GM19043 (cell line): ENCODE results near the gene KRT83.
"Not testable (repeated sequence)": the region's sequence is repeated elsewhere in the genome, so short reads cannot be mapped to it uniquely, and the experiment has no call there.

Experiments
- ATAC-seq: cut with Tn5 transposase; IDR thresholded peaks from one replicate; pipeline ENCODE4 v1.9.1; 2021; ENCODE audit warnings: low read depth; ENCODE audit not compliant: unreplicated experiment

The KRT83 gene

DNA sequence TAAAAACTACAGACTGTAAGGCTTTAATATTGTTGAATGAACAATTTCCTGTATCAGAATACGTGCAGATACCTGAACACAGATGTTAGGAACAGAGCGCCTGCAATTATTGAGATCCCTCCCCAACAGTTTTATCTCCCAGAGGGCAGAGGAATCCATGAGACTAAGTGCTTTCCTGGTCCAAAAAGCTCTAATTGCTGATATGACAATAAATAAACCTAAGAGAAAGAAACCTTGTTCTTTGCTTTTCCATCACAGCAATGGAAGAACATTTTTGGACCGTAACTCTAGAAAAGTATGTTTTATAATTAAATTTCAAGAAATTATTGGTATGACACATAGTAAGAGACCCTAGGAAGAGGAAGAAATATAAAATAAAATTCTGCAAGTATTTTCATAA is 13.0 kb upstream of the KRT83 start:
- ATAC-seq = no peak

DNA sequence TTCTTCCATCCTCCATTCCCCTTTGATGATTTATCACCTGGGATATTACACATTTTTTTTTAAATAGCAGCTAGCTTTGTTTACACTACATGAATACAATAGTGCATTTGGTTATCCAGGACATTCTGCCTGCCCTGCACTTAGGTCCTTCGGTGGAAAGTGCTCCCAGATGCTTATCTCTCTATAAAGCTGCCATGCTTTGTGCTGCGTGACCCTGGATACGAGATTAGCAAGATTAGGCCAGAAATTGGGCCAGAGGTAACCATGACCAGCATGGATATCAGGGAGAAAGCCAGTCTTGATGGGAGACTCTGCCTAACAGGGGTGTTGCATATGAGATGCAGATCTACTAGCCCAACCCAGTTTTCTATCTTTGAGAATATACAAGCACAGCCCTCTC is 12.1 kb upstream of the KRT83 start:
- no peak for ATAC-seq

DNA sequence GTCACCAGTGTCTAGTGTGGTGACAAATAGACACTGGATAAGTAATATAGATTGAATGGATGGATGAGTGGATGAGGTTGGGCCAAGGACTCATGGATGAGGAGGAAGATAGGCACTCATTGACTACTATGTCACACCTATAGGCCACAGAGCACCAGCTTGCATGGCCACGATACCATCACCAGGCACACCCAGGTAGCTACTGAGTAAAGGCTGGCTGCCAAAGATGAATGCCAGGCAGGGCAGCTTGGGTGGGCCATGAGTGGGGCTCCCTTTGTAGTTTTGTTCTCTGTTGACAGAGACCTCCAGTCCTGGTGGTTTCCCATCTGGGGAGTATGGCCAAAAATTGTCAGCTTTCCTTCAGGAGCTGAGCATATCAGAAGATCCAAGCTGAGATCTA is 11.2 kb upstream of the KRT83 start:
- ATAC-seq = no peak

DNA sequence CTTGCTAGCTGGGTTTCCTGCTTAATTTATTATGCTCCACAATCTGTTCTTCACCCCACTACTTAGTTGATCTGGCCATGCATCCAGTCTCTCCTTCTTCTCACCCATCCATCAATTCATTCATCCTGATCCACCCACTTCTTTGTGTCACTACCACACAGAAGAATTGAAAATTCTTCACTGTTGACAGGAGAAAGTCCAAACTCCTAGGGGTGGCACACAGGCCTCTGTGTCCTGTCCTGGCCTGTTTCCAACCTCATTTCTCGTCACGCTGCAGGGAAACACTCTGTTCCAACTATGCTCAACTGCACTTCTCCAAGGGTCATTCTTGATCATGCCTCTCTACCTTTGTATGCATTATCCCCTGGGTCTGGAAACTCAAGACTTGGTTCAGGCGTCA is 10.6 kb upstream of the KRT83 start:
- no peak for ATAC-seq

DNA sequence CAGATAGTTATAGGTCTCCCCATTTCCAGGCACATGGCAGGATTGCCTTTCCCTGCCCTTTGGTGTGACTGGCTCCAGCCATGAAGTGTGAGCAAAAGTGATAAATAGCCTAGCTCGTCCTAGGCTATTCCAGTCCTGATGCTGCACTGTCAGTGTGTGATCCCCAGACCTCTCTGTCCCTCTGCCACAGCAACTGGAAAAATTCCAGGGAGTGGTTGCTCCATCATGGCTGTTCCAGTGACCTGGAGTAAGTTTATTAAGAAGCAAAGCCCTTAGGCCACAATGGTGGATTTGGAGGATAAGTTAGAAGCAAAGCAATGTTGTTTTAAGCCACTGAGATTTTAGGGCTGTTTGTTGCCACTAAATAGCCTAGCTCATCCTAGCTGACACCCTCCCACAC is 9.8 kb upstream of the KRT83 start:
- no peak for ATAC-seq

DNA sequence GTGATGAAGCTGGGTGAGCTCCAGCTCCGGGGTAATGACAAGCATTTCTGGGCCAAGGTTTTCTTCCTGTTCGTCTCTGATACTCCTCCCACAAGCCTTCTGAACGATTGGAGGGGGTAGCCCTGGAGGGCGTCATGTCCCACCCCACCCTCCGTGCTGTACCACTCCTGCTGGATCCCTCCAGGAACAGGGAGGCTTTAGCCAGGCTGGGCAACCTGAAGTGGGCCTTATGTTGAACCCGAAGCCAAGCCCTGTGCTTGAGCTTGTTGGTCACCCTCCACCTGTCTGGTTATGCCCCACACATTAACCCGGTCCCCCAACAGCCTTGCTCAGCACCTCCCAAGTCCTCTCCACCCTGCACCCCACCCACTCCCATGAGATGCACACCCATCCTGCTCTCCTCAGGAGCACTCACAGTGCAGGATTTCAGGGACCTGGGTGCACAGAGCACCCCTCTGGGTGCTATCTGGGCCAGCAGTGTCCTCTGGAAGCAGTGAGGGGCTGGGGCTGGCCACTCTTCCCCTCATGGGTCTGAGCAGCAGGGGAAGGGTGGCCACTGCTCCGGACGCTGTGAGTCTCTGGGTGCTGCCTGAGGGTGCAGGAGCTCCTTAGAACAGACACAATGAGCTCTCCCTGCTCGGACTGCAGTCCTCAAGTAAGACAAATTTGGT is 6.8 kb upstream of the KRT83 start:
- ATAC-seq = no peak

DNA sequence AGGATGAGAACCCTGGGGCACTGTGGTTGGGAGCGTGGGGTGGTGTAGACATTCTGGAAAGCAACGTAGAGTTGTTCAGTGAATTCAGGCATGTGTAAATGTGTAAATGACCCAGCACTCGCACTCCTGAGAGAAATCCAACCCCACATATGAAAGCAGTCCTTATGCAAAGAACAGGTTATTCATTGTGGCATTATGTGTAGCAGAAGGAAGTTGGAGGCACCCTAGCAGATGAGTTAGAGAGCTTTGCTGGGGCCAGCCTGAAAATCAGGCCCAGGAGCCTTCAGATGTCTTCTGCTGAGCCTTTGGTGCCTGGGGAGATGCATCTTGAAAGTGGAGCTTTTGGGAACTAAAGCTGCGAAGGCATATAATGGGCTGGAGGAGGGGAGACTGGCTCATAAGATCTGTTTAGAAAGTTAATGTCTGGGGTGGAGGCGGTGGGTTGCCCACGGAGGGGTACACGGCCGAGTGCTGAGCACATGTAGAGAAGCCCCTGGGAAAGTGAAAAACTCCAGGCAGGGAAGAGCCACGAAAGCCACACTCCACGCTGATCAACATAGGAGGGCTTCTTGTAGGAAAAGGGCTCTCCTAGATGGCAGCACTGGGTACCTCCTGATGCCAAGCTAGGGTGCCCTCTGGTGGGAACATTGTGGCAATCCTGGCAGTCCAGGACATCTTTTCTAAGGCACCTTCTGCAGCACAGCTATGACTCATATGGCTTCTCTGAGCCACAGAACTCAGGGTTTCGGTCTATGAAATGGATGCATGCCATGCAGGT is 6.0 kb upstream of the KRT83 start:
- ATAC-seq = peak; percentile 94

DNA sequence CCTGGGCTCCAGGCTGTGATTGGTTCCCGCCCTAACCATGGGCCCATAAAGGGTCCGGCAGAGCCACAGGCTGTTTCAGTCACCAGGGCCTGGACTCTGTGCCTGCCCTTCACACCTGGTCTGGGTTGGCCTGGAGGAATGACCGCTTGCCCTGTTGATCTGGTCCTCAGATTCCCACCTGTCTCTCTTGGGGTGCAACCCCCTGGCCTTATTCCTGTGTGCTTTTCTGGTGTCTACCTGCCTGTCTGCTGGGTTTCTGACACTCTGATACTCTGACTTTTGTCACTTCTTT is 2.9 kb upstream of the KRT83 start:
- ATAC-seq = no peak

DNA sequence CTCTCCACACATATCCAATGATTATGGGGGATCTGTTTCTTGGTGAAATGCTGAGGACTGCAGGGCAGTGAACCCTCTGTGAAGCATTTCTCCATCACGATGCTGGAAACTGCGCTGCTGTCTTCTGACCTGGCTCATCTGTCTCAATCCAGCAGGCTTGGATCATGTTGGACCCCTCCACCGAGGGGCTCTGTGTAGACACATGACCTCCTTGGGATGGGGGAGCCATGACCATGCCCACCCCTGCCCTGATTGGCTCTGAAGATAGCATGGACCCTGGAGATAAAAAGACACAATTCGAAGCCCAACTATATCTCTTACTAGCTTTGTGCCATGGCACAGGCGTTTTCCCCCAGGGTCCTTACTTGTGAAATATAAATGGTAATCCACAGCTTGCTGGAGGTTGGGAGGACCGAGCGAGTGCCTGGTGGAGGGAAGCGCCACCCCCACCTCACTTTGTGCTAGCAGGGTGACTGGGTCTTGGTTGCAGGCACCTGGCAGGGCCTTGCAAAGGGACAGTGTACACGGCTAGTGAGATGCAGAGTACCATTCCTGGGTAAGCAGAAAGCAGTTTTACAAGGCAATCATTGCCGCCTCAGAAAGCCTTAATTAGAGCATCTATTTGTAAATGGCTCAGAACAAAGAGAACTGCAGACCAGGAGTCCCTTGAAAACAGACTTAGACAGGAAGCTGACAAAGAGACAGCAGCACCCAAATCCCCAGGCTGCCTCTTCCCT is 2.4 kb upstream of the KRT83 start:
- ATAC-seq = no peak

DNA sequence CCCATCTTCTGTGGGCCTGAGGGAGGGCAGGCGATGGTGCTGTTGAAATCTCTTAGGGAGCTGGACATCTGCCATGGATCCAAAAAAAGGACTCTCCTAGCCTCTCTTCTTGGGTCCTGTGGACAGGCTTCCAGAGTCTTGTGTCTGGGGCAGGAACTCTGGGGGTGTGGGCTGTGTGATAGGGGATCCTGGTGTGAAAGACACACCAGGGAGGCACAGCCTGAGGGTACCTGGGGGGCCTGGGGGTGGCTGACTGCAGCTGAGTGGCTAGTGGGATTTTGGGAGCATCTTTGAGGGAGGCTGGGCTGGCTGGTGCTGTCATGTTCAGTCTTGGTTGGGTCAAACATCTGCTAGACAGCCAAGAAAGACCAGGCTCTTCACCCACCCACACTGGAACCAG is 1.8 kb upstream of the KRT83 start:
- ATAC-seq = no peak

DNA sequence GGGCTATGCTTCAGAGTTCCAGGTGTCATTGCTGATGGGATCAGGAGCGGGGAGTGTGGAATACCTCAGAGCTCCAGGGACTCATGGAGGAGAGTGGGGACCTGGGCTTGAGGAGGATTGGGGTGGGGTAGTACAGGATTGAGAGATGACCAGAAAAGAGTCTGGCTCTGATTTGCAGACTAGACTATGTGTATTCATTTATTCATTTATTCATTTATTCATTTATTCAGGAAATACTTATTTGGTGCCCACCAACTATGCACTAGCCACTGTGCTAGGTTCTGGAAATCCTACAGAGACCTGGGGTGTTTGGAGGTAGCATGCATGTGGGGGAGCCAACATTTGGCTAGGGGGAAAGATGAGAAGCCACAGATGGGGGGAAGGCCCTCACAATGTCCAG is 871 bp upstream of the KRT83 start:
- ATAC-seq = no peak

DNA sequence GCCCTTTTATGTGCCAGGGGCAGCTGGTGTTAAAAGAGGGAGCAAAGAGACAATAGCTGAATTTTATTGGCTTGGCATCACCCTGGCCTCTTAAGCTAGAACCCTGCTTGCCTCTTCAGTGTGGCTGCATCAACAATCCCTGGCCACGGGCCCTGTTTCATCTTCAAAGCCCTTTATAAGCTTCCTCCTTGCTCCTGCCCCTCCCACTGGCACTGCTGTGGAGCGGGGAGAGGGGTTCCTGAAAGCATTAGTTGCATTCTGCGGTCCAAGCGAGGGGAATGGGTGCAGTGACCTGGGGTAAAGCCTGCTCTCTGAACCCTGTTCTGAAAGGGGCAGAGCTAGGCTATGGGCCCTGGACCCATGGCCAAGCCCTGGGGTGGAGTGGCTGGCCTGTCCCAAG is 220 bp upstream of the KRT83 start:
- ATAC-seq = no peak

DNA sequence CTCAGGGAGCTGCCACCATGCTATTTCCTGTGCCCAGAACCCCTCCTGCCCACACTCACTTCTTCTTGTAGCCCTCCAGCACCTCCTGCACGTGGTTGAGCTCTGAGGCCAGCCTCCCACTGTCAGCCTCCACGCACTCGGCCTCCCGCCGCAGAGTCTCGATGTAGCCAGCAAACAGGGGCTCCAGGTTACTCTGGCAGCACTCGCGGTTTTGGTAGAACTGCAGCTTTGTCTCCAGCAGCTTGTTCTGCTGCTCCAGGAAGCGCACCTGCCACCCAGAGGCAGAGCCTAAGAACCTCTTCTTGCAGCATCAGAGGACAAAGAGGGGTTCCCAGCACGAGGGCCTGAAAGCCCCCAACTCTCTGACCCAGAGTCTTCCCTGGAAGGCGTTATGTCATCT is 2.1 kb downstream of the KRT83 start:
- no peak for ATAC-seq

DNA sequence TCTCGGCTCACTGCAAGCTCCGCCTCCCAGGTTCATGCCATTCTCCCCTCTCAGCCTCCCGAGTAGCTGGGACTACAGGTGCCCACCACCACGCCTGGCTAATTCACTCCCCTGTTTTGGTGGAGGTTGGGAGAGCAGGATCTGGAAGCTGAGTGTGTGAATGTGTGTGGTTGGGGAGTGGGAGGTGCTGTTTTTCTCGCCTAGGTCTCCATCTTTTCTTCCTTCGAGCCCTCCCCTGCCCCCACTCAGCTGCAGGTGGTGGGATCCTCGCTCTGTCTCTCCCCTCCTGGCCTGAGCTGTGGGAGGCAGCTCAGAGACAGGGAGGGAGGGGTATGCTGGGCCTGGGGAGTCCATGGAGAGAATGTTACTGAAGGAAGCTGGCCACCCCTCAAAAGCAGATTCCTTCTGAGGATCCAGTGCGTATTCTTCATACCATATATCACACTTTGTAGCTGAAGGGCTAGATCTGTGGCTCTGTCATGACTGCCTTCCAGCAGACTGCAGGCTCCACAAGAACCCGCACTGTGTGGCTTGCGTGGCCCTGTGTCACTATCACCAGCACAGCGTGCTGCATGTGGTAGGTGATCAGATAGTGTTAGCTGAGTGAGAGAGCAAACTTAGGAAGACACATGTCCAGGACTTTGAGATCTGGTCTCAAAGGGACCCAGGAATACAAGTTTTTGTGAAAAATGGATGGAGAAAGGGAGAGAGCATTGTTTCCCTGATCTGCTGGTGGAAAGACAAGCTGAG is 2.8 kb downstream of the KRT83 start:
- no peak for ATAC-seq

DNA sequence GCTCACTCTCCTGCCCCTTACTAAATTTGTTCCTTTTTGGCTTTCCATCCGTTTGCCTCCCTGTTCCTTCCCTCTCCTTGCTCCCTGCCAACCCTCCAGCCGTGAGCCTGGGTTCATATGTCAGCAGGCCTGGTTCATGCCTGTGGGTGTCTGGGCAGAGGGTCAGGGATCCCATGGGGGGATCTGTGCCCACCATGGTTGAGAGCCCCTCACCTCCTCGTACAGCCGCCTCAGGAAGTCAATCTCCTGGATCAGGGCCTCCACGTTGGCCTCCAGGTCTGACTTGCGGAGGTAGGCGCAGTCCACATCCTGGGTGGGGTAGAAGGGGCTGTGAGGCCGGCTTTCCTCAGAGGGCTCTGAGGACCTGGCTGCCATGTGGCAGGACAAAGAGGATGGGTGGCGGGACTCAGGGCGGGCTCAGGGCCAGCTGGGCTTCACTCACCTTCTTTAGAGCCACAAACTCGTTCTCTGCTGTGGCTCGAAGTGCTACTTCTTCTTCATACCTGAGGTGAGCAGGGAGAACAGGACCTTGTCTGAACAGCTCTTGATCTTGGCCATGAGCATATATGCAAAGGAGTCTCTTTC is 3.6 kb downstream of the KRT83 start:
- ATAC-seq = no peak

DNA sequence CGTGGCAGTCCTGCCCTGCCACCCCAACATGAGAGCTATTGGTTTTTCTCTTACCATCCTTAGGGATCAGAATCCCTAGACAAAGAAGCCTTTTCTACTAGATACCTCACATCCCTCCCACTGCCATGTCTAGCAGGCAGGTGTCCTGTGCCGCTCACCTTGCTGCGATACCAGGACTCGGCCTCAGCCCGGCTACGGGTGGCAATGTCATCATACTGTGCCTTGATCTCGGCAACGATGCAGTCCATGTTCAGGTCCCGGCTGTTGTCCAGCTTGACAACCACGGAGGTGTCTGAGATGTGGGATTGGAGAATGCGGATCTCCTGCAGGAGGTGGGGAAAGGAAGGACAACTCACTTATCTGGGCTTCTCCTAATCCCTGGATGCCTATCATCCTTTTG is 4.5 kb downstream of the KRT83 start:
- ATAC-seq = no peak

DNA sequence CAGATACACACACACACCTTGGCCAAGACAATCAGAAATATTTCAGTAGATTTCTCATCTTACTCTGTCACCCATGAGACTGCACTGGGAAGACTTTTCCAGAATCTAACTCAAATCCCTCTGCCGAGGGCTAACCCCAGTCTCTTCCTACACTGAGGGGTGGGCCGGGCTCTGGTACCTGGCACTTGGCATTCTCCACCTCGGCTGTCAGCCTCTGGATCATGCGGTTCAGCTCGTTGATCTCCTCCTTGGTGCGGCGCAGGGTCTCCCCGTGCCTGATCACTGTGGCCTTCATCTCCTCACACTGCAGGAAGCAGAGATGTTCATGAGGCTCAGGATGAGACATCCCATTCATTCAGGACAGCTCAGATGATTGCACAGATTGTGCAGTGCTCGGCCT is 4.9 kb downstream of the KRT83 start:
- ATAC-seq = no peak

DNA sequence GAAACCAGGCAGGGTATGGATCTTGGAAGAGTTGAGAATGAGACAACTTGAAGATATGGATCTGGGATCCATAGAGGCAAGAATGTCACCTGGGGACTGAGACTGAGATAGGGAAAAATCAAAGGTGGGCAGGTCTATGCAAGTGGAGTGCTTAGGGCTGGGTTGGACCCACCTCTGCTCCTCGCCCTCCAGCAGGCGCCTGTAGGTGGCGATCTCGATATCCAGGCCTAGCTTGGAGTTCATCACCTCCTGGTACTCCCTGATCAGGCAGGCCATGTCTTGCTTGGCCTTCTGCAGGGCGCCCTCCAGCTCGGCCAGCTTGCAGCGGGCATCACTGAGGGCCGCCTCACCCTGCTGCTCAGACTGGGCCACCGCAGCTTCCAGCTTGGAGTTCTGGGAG is 5.5 kb downstream of the KRT83 start:
- ATAC-seq = not testable (repeated sequence)

DNA sequence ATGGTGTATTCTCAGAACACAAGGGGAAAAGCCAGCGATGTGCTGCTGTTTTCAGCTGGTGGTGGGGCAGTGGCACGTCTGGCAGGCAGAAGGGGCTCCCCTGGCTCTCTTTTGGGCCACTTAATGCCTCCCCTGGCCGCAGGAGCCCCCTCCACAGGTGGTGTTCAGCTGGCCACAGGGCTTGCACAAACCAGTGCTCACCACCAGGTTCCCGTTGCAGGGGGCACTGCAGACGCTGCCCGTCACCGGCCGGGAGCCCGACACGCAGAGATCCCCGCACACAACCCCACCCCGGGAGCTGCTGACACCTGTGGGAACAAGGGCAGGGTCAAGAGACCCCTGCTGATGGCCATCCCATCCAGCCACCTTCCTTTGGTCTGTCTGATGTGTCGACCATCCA is 6.7 kb downstream of the KRT83 start:
- no peak for ATAC-seq

DNA sequence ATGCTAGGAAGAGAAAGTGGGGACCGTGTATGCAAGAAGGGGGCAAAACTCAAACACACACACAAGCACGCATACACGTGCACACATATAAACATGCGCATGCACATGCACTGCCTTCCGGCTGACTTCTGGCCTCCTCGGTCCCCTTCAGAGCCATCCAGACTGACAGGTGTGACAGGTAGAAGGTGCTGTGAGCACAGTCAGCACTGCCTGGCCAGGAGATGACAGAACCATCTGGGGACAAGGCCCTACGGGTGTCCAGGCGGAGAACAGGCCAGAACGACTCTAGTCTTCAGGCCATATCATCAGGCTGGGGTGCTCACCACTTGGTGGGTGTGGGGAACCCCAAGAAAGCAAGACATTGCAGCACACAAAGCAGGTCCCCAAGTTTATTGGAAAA is 7.3 kb downstream of the KRT83 start:
- ATAC-seq = no peak

DNA sequence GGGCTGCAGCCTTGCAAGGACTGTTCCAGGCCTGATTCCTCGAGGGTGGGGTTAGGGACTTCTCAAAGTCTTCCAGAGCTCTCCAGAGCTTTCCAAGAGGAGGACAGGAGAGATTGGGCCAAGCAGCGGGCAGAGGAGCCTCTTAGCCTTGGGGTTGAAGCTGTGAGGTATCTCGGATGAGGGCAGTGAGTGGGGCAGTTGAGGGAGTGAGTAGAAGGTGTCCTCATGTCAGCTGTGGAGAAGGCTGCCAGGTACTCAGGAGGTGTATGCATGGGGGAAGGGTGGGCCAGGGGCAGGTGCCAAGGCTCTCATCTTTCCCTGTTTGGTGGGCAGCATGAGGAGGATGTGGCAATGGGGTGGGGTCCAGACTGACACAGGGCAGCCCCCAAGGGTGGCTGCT is 7.7 kb downstream of the KRT83 start:
- ATAC-seq = no peak
